HEK293 (cell line): ENCODE measurements around the gene FOXN3.

Experiments used
- CTCF ChIA-PET: fragments of 350-600 bp; formaldehyde crosslinking; extraction: SDS; loops from one replicate; lab custom pipeline; 2021; ENCODE audit warnings: antibody characterized with exemption; lab: Yijun Ruan, JAX
- POLR2A ChIA-PET: fragments of 300-600 bp; formaldehyde crosslinking; extraction: SDS; loops from one replicate; lab custom pipeline; 2020; ENCODE audit warnings: antibody characterized with exemption, inconsistent platforms; lab: Yijun Ruan, JAX
- H3K27ac ChIP-seq: fragments of 200-500 bp; sonication (Bioruptor generic); 2 replicates; pipeline ENCODE4 v1.5.1; 2014; ENCODE audit warnings: low read depth, low read length, control low read depth, inconsistent platforms; ENCODE audit errors: extremely low read depth
- H3K36me3 ChIP-seq, 2 experiments: fragments of 200-500 bp in 1 of 2; sonication (Bioruptor generic) in 1 of 2; 1 replicate in 1 of 2; 2 replicates in 1 of 2; pipeline ENCODE4 v1.5.1; 2014 to 2017; ENCODE audit warnings: inconsistent platforms in 2 of 2, low read length in 2 of 2; ENCODE audit not compliant: control insufficient read depth in 2 of 2, insufficient read depth in 1 of 2
- H3K4me1 ChIP-seq: fragments of 200-500 bp; sonication (Bioruptor generic); 2 replicates; pipeline ENCODE4 v1.5.1; 2014; ENCODE audit warnings: mild to moderate bottlenecking, low read length, inconsistent platforms; ENCODE audit not compliant: control insufficient read depth, insufficient read depth
- H3K4me3 ChIP-seq: 2 replicates; pipeline ENCODE4 v1.5.1; 2011; ENCODE audit warnings: low read depth, mild to moderate bottlenecking, control low read depth, low read length, moderate library complexity
- H3K9me3 ChIP-seq: fragments of 200-500 bp; sonication (Bioruptor generic); 2 replicates; pipeline ENCODE4 v1.5.1; 2014; ENCODE audit warnings: low read depth, low read length, inconsistent platforms; ENCODE audit not compliant: control insufficient read depth, insufficient read depth
- GLIS2 ChIP-seq: fragments of 450-650 bp; formaldehyde crosslinking; IDR thresholded peaks from 2 replicates; pipeline ENCODE4 v1.5.1; 2016; ENCODE audit warnings: missing biosample characterization, missing genetic modification characterization
- KLF1 ChIP-seq: fragments of 450-650 bp; formaldehyde crosslinking; IDR thresholded peaks from 2 replicates; pipeline ENCODE4 v1.5.1; 2016; ENCODE audit warnings: missing biosample characterization, missing genetic modification characterization
- KLF9 ChIP-seq: fragments of 450-650 bp; formaldehyde crosslinking; IDR thresholded peaks from 2 replicates; pipeline ENCODE4 v1.5.1; 2016; ENCODE audit warnings: missing biosample characterization, missing genetic modification characterization, low read depth
- PBX3 ChIP-seq: sonication (generic); formaldehyde crosslinking; IDR thresholded peaks from 2 replicates; pipeline ENCODE4 v1.8.1; 2022; ENCODE audit warnings: mild to moderate bottlenecking, moderate library complexity, missing genetic modification reagents
- ZBTB1 ChIP-seq: fragments of 450-650 bp; formaldehyde crosslinking; IDR thresholded peaks from 2 replicates; pipeline ENCODE4 v1.5.1; 2016; ENCODE audit warnings: missing biosample characterization, missing genetic modification characterization
- ZBTB10 ChIP-seq: fragments of 450-650 bp; formaldehyde crosslinking; IDR thresholded peaks from 2 replicates; pipeline ENCODE4 v1.5.1; 2016; ENCODE audit warnings: missing biosample characterization, missing genetic modification characterization
- ZBTB48 ChIP-seq: fragments of 450-650 bp; formaldehyde crosslinking; IDR thresholded peaks from 2 replicates; pipeline ENCODE4 v1.5.1; 2016; ENCODE audit warnings: missing biosample characterization, missing genetic modification characterization
- ZIC2 ChIP-seq: fragments of 450-650 bp; formaldehyde crosslinking; IDR thresholded peaks from 2 replicates; pipeline ENCODE4 v1.5.1; 2016; ENCODE audit warnings: missing biosample characterization, missing genetic modification characterization
- ZNF121 ChIP-seq: fragments of 450-650 bp; formaldehyde crosslinking; IDR thresholded peaks from 2 replicates; pipeline ENCODE4 v1.5.1; 2016; ENCODE audit warnings: missing biosample characterization, missing genetic modification characterization
- ZNF175 ChIP-seq: fragments of 450-650 bp; formaldehyde crosslinking; IDR thresholded peaks from 2 replicates; pipeline ENCODE4 v1.5.1; 2016; ENCODE audit warnings: missing biosample characterization, missing genetic modification characterization
- ZNF184 ChIP-seq: fragments of 450-650 bp; IDR thresholded peaks from 2 replicates; pipeline ENCODE4 v1.5.1; 2018; ENCODE audit warnings: missing biosample characterization, mild to moderate bottlenecking, missing genetic modification characterization
- ZNF202 ChIP-seq: fragments of 450-650 bp; formaldehyde crosslinking; IDR thresholded peaks from 2 replicates; pipeline ENCODE4 v1.5.1; 2016; ENCODE audit warnings: missing biosample characterization, missing genetic modification characterization, borderline replicate concordance
- ZNF248 ChIP-seq: fragments of 450-650 bp; formaldehyde crosslinking; IDR thresholded peaks from 2 replicates; pipeline ENCODE4 v1.5.1; 2017; ENCODE audit warnings: missing biosample characterization, missing genetic modification characterization
- ZNF274 ChIP-seq, 2 experiments: fragments of 200-500 bp in 1 of 2; fragments of 450-650 bp in 1 of 2; sonication (Bioruptor generic) in 1 of 2; formaldehyde crosslinking in 1 of 2; IDR thresholded peaks; 2 replicates each; pipeline versions ENCODE4 v1.5.1 to v1.6.1; 2014 to 2016; ENCODE audit warnings: borderline replicate concordance in 1 of 2, inconsistent platforms in 1 of 2, low read length in 1 of 2, missing biosample characterization in 1 of 2, missing genetic modification characterization in 1 of 2
- ZNF354C ChIP-seq: fragments of 450-650 bp; formaldehyde crosslinking; IDR thresholded peaks from 2 replicates; pipeline ENCODE4 v1.5.1; 2016; ENCODE audit warnings: missing biosample characterization, missing genetic modification characterization, low read depth, borderline replicate concordance
- ZNF366 ChIP-seq: fragments of 450-650 bp; formaldehyde crosslinking; conservative IDR thresholded peaks from 2 replicates; pipeline ENCODE4 v1.5.1; 2016; ENCODE audit warnings: missing biosample characterization, missing genetic modification characterization
- ZNF37A ChIP-seq: fragments of 450-650 bp; IDR thresholded peaks from 2 replicates; pipeline ENCODE4 v1.5.1; 2018; ENCODE audit warnings: missing biosample characterization, missing genetic modification characterization
- ZNF404 ChIP-seq: fragments of 450-650 bp; formaldehyde crosslinking; IDR thresholded peaks from 2 replicates; pipeline ENCODE4 v1.5.1; 2017; ENCODE audit warnings: missing biosample characterization, missing genetic modification characterization
- ZNF510 ChIP-seq: fragments of 450-650 bp; formaldehyde crosslinking; IDR thresholded peaks from 2 replicates; pipeline ENCODE4 v1.5.1; 2018; ENCODE audit warnings: mild to moderate bottlenecking, missing genetic modification characterization, missing biosample characterization; ENCODE audit not compliant: insufficient replicate concordance
- ZNF548 ChIP-seq: fragments of 450-650 bp; formaldehyde crosslinking; IDR thresholded peaks from 2 replicates; pipeline ENCODE4 v1.5.1; 2016; ENCODE audit warnings: missing biosample characterization, missing genetic modification characterization
- ZNF623 ChIP-seq: fragments of 450-650 bp; formaldehyde crosslinking; IDR thresholded peaks from 2 replicates; pipeline ENCODE4 v1.5.1; 2016; ENCODE audit warnings: missing biosample characterization, missing genetic modification characterization
- ZNF626 ChIP-seq: fragments of 450-650 bp; sonication (Bioruptor Pico); formaldehyde crosslinking; IDR thresholded peaks from 2 replicates; pipeline ENCODE4 v1.5.1; 2018; ENCODE audit warnings: missing biosample characterization, missing genetic modification characterization, inconsistent platforms
- ZNF768 ChIP-seq: fragments of 450-650 bp; formaldehyde crosslinking; IDR thresholded peaks from 2 replicates; pipeline ENCODE4 v1.5.1; 2018; ENCODE audit warnings: missing biosample characterization, mild to moderate bottlenecking, missing genetic modification characterization
- ZXDB ChIP-seq: fragments of 450-650 bp; formaldehyde crosslinking; IDR thresholded peaks from 2 replicates; pipeline ENCODE4 v1.5.1; 2016; ENCODE audit warnings: missing biosample characterization, missing genetic modification characterization
- TF ChIP-seq, protein P1 (sequence below): fragments of 450-650 bp; formaldehyde crosslinking; IDR thresholded peaks from 2 replicates; pipeline ENCODE4 v1.5.1; 2016; ENCODE audit warnings: missing biosample characterization, missing genetic modification characterization
- TF ChIP-seq, protein P2 (sequence below): fragments of 450-650 bp; formaldehyde crosslinking; IDR thresholded peaks from 2 replicates; pipeline ENCODE4 v1.5.1; 2017; ENCODE audit warnings: missing biosample characterization, missing genetic modification characterization
- TF ChIP-seq, protein P3 (sequence below): fragments of 450-650 bp; formaldehyde crosslinking; IDR thresholded peaks from 2 replicates; pipeline ENCODE4 v1.5.1; 2016; ENCODE audit warnings: missing biosample characterization, missing genetic modification characterization, low read depth

Gene FOXN3

GRCh38 chr14:89226801-89227495 is 190.1 kb downstream of the FOXN3 start (continued):
- TF ChIP-seq PBX3 (CRISPR knock-in tag) (no peak), ZNF248 (no peak), ZXDB (tag by site-specific recombination) (no peak), KLF9 (tag by site-specific recombination) (no peak), ZNF623 (tag by site-specific recombination) (no peak), ZNF121 (tag by site-specific recombination) (no peak), ZBTB1 (tag by site-specific recombination) (no peak)
- TF ChIP-seq, protein P1, sequence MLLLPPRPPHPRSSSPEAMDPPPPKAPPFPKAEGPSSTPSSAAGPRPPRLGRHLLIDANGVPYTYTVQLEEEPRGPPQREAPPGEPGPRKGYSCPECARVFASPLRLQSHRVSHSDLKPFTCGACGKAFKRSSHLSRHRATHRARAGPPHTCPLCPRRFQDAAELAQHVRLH (tag by site-specific recombination) = no peak

GRCh38 chr14:89225607-89226006 is 191.4 kb downstream of the FOXN3 start:
- CTCF ChIA-PET = no interaction called here

More at GRCh38 chr14:89225607-89226006, 191.4 kb downstream of the FOXN3 start:
- H3K4me1 ChIP-seq = 0 out of 2 replicates have a peak, but pooled peaks cover 3% of the 10 kb centered on the region
- TF ChIP-seq, protein P2, sequence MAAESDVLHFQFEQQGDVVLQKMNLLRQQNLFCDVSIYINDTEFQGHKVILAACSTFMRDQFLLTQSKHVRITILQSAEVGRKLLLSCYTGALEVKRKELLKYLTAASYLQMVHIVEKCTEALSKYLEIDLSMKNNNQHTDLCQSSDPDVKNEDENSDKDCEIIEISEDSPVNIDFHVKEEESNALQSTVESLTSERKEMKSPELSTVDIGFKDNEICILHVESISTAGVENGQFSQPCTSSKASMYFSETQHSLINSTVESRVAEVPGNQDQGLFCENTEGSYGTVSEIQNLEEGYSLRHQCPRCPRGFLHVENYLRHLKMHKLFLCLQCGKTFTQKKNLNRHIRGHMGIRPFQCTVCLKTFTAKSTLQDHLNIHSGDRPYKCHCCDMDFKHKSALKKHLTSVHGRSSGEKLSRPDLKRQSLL (tag by site-specific recombination) = no peak
- TF ChIP-seq ZNF354C (tag by site-specific recombination) (no peak), ZBTB48 (tag by site-specific recombination) (no peak), ZIC2 (tag by site-specific recombination) (no peak), ZNF366 (tag by site-specific recombination) (no peak), ZNF274 (IDR thresholded peaks at IDR 0.05; ENCODE audit: low read length) (no peak), ZNF274 (tag by site-specific recombination; IDR thresholded peaks at IDR 0.05; ENCODE audit: borderline replicate concordance) (no peak), ZNF548 (tag by site-specific recombination) (no peak), ZNF768 (tag by site-specific recombination) (no peak), ZNF404 (tag by site-specific recombination) (no peak), ZNF623 (tag by site-specific recombination) (no peak), ZBTB10 (tag by site-specific recombination) (no peak), ZNF184 (tag by site-specific recombination) (no peak), KLF1 (no peak), ZNF202 (tag by site-specific recombination) (no peak), ZNF37A (no peak), GLIS2 (tag by site-specific recombination) (no peak), ZNF510 (tag by site-specific recombination) (no peak), ZNF175 (tag by site-specific recombination) (no peak), ZNF626 (no peak)
- TF ChIP-seq, protein P3, sequence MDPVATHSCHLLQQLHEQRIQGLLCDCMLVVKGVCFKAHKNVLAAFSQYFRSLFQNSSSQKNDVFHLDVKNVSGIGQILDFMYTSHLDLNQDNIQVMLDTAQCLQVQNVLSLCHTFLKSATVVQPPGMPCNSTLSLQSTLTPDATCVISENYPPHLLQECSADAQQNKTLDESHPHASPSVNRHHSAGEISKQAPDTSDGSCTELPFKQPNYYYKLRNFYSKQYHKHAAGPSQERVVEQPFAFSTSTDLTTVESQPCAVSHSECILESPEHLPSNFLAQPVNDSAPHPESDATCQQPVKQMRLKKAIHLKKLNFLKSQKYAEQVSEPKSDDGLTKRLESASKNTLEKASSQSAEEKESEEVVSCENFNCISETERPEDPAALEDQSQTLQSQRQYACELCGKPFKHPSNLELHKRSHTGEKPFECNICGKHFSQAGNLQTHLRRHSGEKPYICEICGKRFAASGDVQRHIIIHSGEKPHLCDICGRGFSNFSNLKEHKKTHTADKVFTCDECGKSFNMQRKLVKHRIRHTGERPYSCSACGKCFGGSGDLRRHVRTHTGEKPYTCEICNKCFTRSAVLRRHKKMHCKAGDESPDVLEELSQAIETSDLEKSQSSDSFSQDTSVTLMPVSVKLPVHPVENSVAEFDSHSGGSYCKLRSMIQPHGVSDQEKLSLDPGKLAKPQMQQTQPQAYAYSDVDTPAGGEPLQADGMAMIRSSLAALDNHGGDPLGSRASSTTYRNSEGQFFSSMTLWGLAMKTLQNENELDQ = no peak
- TF ChIP-seq, all 188 proteins: peak for 0
- H3K27ac ChIP-seq = no peak overlapping the region
- POLR2A ChIA-PET = no interaction called here
- H3K36me3 ChIP-seq = no peaks in the 10 kb centered on the region
- no peak overlapping the region for H3K4me3 ChIP-seq
- H3K9me3 ChIP-seq = no peaks in the 10 kb centered on the region
